ENCODE data around the gene SPARC.

DNA sequence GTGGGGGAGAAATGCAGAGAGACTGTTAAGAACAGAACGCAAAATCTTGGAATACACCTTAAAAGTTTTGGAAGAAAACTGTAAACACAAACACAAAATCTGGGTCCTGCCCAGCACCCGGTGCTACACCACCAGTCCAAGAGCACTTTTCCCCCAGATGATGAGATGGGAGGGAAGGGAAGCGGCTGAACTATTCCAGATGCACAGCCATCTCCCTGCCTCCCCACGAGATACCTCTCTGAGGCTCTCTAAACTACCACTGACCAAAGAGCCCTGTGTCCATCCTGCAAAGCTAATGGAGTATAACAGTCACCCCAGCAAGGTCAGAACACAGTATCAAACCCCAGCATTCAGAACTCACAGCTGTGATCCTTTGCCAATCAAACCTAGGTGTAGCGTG lies 8.0 kb downstream of the SPARC start:
- TF ChIP-seq RXRA (IDR thresholded peaks at IDR 0.05; ENCODE audit: borderline replicate concordance, low read depth): no peak
- TF ChIP-seq, protein P1, sequence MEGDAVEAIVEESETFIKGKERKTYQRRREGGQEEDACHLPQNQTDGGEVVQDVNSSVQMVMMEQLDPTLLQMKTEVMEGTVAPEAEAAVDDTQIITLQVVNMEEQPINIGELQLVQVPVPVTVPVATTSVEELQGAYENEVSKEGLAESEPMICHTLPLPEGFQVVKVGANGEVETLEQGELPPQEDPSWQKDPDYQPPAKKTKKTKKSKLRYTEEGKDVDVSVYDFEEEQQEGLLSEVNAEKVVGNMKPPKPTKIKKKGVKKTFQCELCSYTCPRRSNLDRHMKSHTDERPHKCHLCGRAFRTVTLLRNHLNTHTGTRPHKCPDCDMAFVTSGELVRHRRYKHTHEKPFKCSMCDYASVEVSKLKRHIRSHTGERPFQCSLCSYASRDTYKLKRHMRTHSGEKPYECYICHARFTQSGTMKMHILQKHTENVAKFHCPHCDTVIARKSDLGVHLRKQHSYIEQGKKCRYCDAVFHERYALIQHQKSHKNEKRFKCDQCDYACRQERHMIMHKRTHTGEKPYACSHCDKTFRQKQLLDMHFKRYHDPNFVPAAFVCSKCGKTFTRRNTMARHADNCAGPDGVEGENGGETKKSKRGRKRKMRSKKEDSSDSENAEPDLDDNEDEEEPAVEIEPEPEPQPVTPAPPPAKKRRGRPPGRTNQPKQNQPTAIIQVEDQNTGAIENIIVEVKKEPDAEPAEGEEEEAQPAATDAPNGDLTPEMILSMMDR (IDR thresholded peaks at IDR 0.05): no peak
- no peak for TF ChIP-seq TEAD4 (IDR thresholded peaks at IDR 0.05; ENCODE audit: borderline replicate concordance, insufficient read depth)
